ENCODE measurements around the gene PRRC2C. TPM values are rescaled to one million over a fixed set of nuclear protein-coding genes. Genes with fewer than 3 reads are reported as not detected.

PRRC2C gene
- total RNA-seq, 1 donor from 2014 or later: 201 TPM

DNA sequence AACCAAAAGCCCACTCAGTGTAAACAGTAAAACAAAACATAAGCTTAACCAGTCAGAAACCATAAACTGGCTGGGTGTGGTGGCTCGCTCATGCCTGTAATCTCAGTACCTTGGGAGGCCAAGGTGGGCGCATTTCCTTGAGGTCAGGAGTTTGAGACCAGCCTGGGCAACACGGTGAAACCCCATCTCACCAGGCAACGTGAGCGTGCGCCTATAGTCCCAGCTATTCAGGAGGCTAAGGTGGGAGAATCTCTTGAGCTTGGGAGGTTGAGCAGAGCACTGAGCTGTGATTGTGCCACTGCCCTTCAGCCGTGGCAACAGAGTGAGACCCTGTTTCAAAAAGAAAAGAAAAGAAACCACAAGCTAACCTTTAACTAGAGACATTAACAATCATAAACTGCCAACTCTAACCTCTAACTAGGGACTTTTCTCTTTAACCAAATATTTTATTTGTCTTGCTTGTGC lies 13.1 kb upstream of the PRRC2C start:
- TF ChIP-seq, protein P1, sequence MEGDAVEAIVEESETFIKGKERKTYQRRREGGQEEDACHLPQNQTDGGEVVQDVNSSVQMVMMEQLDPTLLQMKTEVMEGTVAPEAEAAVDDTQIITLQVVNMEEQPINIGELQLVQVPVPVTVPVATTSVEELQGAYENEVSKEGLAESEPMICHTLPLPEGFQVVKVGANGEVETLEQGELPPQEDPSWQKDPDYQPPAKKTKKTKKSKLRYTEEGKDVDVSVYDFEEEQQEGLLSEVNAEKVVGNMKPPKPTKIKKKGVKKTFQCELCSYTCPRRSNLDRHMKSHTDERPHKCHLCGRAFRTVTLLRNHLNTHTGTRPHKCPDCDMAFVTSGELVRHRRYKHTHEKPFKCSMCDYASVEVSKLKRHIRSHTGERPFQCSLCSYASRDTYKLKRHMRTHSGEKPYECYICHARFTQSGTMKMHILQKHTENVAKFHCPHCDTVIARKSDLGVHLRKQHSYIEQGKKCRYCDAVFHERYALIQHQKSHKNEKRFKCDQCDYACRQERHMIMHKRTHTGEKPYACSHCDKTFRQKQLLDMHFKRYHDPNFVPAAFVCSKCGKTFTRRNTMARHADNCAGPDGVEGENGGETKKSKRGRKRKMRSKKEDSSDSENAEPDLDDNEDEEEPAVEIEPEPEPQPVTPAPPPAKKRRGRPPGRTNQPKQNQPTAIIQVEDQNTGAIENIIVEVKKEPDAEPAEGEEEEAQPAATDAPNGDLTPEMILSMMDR (IDR thresholded peaks at IDR 0.05; ENCODE audit: partially characterized antibody, unreplicated experiment): no peak
- Mint-ChIP-seq H3K27ac (ENCODE audit: unreplicated experiment) (no peak overlapping the region), H3K4me3 (ENCODE audit: unreplicated experiment) (no peak overlapping the region), H3K36me3 (ENCODE audit: unreplicated experiment) (no peaks in the 10 kb centered on the region), H3K4me1 (ENCODE audit: low read depth, unreplicated experiment) (no peaks in the 10 kb centered on the region), H3K27me3 (ENCODE audit: unreplicated experiment) (peaks cover 2% of the 10 kb centered on the region), H3K9me3 (ENCODE audit: unreplicated experiment) (peaks cover 1% of the 10 kb centered on the region)
- no peak for DNase-seq

DNA sequence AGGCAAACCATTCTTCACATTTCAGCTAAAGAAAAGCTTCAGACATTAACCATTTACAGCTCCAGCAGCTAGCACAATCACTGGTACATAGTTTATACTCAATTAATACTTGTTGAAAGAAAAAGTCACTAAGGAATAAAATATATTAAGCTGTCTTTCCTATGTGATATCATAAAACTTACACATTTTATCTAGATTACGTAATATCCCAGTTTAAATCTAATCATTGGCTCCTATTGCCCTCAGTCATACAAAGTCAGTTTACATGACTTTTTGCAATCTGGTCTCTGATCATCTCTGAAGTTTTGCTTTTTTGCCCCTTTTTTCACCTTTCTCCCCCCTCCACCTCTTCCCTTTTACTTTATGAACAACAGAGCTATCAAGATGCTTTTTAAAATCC lies 8.5 kb upstream of the PRRC2C start:
- no peak overlapping the region for H3K4me3 Mint-ChIP-seq (ENCODE audit: unreplicated experiment)
- H3K27ac Mint-ChIP-seq (ENCODE audit: unreplicated experiment): no peak overlapping the region

GRCh38 chr1:171477804-171478203 lies 7.5 kb upstream of the PRRC2C start:
- Mint-ChIP-seq H3K4me1 (ENCODE audit: low read depth, unreplicated experiment) (no peaks in the 10 kb centered on the region), H3K27me3 (ENCODE audit: unreplicated experiment) (peaks cover 2% of the 10 kb centered on the region), H3K36me3 (ENCODE audit: unreplicated experiment) (no peaks in the 10 kb centered on the region), H3K4me3 (ENCODE audit: unreplicated experiment) (no peak overlapping the region), H3K27ac (ENCODE audit: unreplicated experiment) (no peak overlapping the region), H3K9me3 (ENCODE audit: unreplicated experiment) (peaks cover 1% of the 10 kb centered on the region)
- TF ChIP-seq, protein P1 (IDR thresholded peaks at IDR 0.05; ENCODE audit: partially characterized antibody, unreplicated experiment): no peak
- DNase-seq: no peak

More for the DNA sequence above, 8.5 kb upstream of the PRRC2C start:
- DNase-seq: no peak
- Mint-ChIP-seq H3K27me3 (ENCODE audit: unreplicated experiment) (peaks cover 2% of the 10 kb centered on the region), H3K9me3 (ENCODE audit: unreplicated experiment) (peaks cover 1% of the 10 kb centered on the region), H3K4me1 (ENCODE audit: low read depth, unreplicated experiment) (no peaks in the 10 kb centered on the region), H3K36me3 (ENCODE audit: unreplicated experiment) (no peaks in the 10 kb centered on the region)
- TF ChIP-seq, protein P1 (IDR thresholded peaks at IDR 0.05; ENCODE audit: partially characterized antibody, unreplicated experiment): no peak

GRCh38 chr1:171480035-171480434 lies 5.3 kb upstream of the PRRC2C start:
- no peak for DNase-seq
- H3K4me1 Mint-ChIP-seq (ENCODE audit: low read depth, unreplicated experiment): peaks cover 3% of the 10 kb centered on the region
- TF ChIP-seq, protein P1 (IDR thresholded peaks at IDR 0.05; ENCODE audit: partially characterized antibody, unreplicated experiment): no peak
- peaks cover 1% of the 10 kb centered on the region for H3K9me3 Mint-ChIP-seq (ENCODE audit: unreplicated experiment)
- no peak overlapping the region for H3K27ac Mint-ChIP-seq (ENCODE audit: unreplicated experiment)
- no peaks in the 10 kb centered on the region for H3K36me3 Mint-ChIP-seq (ENCODE audit: unreplicated experiment)
- no peak overlapping the region for H3K4me3 Mint-ChIP-seq (ENCODE audit: unreplicated experiment)
- peaks cover 3% of the 10 kb centered on the region for H3K27me3 Mint-ChIP-seq (ENCODE audit: unreplicated experiment)

GRCh38 chr1:171484760-171485374 lies 463 bp upstream of the PRRC2C start:
- H3K27me3 Mint-ChIP-seq (ENCODE audit: unreplicated experiment): peaks cover 5% of the 10 kb centered on the region
- H3K9me3 Mint-ChIP-seq (ENCODE audit: unreplicated experiment): peaks cover 3% of the 10 kb centered on the region
- H3K36me3 Mint-ChIP-seq (ENCODE audit: unreplicated experiment): no peaks in the 10 kb centered on the region
- peaks cover 25% of the 10 kb centered on the region for H3K4me1 Mint-ChIP-seq (ENCODE audit: low read depth, unreplicated experiment)
- no peak for DNase-seq
- peak overlapping the region; percentile 100 for H3K4me3 Mint-ChIP-seq (ENCODE audit: unreplicated experiment)
- TF ChIP-seq, protein P1 (IDR thresholded peaks at IDR 0.05; ENCODE audit: partially characterized antibody, unreplicated experiment): no peak
- H3K27ac Mint-ChIP-seq (ENCODE audit: unreplicated experiment): peak overlapping the region; percentile 91
